Astrocyte (in vitro differentiated cells and primary cell): ENCODE measurements around the gene YIPF7. TPM values are rescaled to one million over a fixed set of nuclear protein-coding genes. Genes with fewer than 3 reads are reported as not detected.

Experiments
- DNase-seq: peaks from one replicate; pipeline ENCODE4 v3.0.0-alpha.2; 2010; ENCODE audit warnings: low read depth
- FAIRE-seq: peaks from 2 replicates; lab custom pipeline; 2011; peaks lifted over from hg19 to GRCh38; lab: Jason Lieb, UNC
- H2AFZ ChIP-seq: 2 replicates; pipeline ENCODE4 v1.6.0; 2012; ENCODE audit warnings: low read depth, low read length, inconsistent platforms
- H3K27ac ChIP-seq: 2 replicates; pipeline ENCODE4 v1.5.1; 2011; ENCODE audit warnings: low read depth, low read length, inconsistent platforms
- H3K27me3 ChIP-seq: 2 replicates; pipeline ENCODE4 v1.6.0; 2011; ENCODE audit warnings: low read length, inconsistent platforms; ENCODE audit not compliant: insufficient read depth
- H3K36me3 ChIP-seq: 2 replicates; pipeline ENCODE4 v1.5.1; 2011; ENCODE audit warnings: low read length, inconsistent platforms; ENCODE audit not compliant: insufficient read depth
- H3K4me1 ChIP-seq: 2 replicates; pipeline ENCODE4 v1.5.1; 2011; ENCODE audit warnings: low read length, inconsistent platforms; ENCODE audit not compliant: insufficient read depth
- H3K4me2 ChIP-seq: 2 replicates; pipeline ENCODE4 v1.6.0; 2012; ENCODE audit warnings: low read length, inconsistent platforms
- H3K4me3 ChIP-seq: 2 replicates; pipeline ENCODE4 v1.5.1; 2011; ENCODE audit warnings: low read depth, mild to moderate bottlenecking, low read length, inconsistent platforms; ENCODE audit not compliant: insufficient read depth
- H3K79me2 ChIP-seq: 2 replicates; pipeline ENCODE4 v1.6.0; 2012; ENCODE audit warnings: mild to moderate bottlenecking, low read length, inconsistent platforms; ENCODE audit not compliant: insufficient read depth
- H3K9ac ChIP-seq: 2 replicates; pipeline ENCODE4 v1.6.0; 2012; ENCODE audit warnings: mild to moderate bottlenecking, low read length, inconsistent platforms
- H3K9me3 ChIP-seq: 2 replicates; pipeline ENCODE4 v1.5.1; 2012; ENCODE audit warnings: low read depth, mild to moderate bottlenecking, low read length, inconsistent platforms; ENCODE audit not compliant: insufficient read depth
- H4K20me1 ChIP-seq: 2 replicates; pipeline ENCODE4 v1.6.0; 2012; ENCODE audit warnings: low read length, inconsistent platforms; ENCODE audit not compliant: insufficient read depth
- H3K27ac Mint-ChIP-seq: one replicate; pipeline ENCODE4 v1.8.0; 2021; ENCODE audit warnings: mild to moderate bottlenecking, mixed read lengths; ENCODE audit not compliant: unreplicated experiment
- H3K27me3 Mint-ChIP-seq: one replicate; pipeline ENCODE4 v1.8.0; 2021; ENCODE audit warnings: low read depth, mixed read lengths; ENCODE audit not compliant: unreplicated experiment
- H3K36me3 Mint-ChIP-seq: one replicate; pipeline ENCODE4 v1.8.0; 2021; ENCODE audit warnings: low read depth, mixed read lengths; ENCODE audit not compliant: unreplicated experiment
- H3K4me1 Mint-ChIP-seq: one replicate; pipeline ENCODE4 v1.8.0; 2021; ENCODE audit warnings: low read depth, mixed read lengths; ENCODE audit not compliant: unreplicated experiment
- H3K4me3 Mint-ChIP-seq: one replicate; pipeline ENCODE4 v1.8.0; 2021; ENCODE audit warnings: mild to moderate bottlenecking, moderate library complexity, mixed read lengths; ENCODE audit not compliant: unreplicated experiment
- H3K9me3 Mint-ChIP-seq: one replicate; pipeline ENCODE4 v1.8.0; 2021; ENCODE audit warnings: mild to moderate bottlenecking, mixed read lengths; ENCODE audit not compliant: unreplicated experiment
- CTCF ChIP-seq: IDR thresholded peaks from 2 replicates; pipeline ENCODE4 v1.5.1; 2011; ENCODE audit warnings: low read depth, mild to moderate bottlenecking, inconsistent platforms, low read length, moderate library complexity; ENCODE audit not compliant: insufficient read depth
- EZH2 ChIP-seq: IDR thresholded peaks from 2 replicates; pipeline ENCODE4 v1.6.1; 2012; ENCODE audit warnings: mild to moderate bottlenecking, low read length, inconsistent platforms; ENCODE audit not compliant: insufficient read depth
- total RNA-seq: library from RNA; stranded (reverse); gene quantifications from 2 replicates; pipeline ENCODE4 v1.2.1, GENCODE V29; 2021

Gene YIPF7
- total RNA-seq, 1 donor from 2014 or later, result 0.30 TPM

- Histone ChIP-seq H3K27me3 (no peaks in the 10 kb centered on the region), H3K9me3 (no peaks in the 10 kb centered on the region), H3K27ac (no peak overlapping the region), H3K4me1 (no peaks in the 10 kb centered on the region), H3K4me3 (no peak overlapping the region), H4K20me1 (no peaks in the 10 kb centered on the region), H3K4me2 (no peak overlapping the region), H3K9ac (no peak overlapping the region), H2AFZ (no peak overlapping the region), H3K79me2 (no peaks in the 10 kb centered on the region), H3K36me3 (no peaks in the 10 kb centered on the region)
- H3K27ac Mint-ChIP-seq, result no peak overlapping the region
- peaks cover 4% of the 10 kb centered on the region for H3K27me3 Mint-ChIP-seq
- no peak for FAIRE-seq
- H3K9me3 Mint-ChIP-seq, result no peaks in the 10 kb centered on the region
- TF ChIP-seq CTCF, result no peak
- no peak for DNase-seq
- no peaks in the 10 kb centered on the region for H3K36me3 Mint-ChIP-seq
- no peaks in the 10 kb centered on the region for H3K4me1 Mint-ChIP-seq
- H3K4me3 Mint-ChIP-seq, result no peak overlapping the region
Measured at GRCh38 chr4:44671636-44672035, 20.2 kb upstream of the YIPF7 start.

GRCh38 chr4:44670506-44671199 lies 19.2 kb upstream of the YIPF7 start:
- no peak overlapping the region for H2AFZ ChIP-seq
- H3K79me2 ChIP-seq, result no peaks in the 10 kb centered on the region
- Mint-ChIP-seq H3K27me3 (peaks cover 4% of the 10 kb centered on the region), H3K4me1 (no peaks in the 10 kb centered on the region), H3K4me3 (no peak overlapping the region), H3K27ac (no peak overlapping the region), H3K9me3 (no peaks in the 10 kb centered on the region), H3K36me3 (no peaks in the 10 kb centered on the region)
- no peak overlapping the region for H3K27ac ChIP-seq
- H3K4me2 ChIP-seq, result no peak overlapping the region
- no peak overlapping the region for H3K9ac ChIP-seq
- FAIRE-seq (no peak), DNase-seq (no peak)
- no peak overlapping the region for H3K4me3 ChIP-seq
- no peaks in the 10 kb centered on the region for H3K36me3 ChIP-seq
- no peaks in the 10 kb centered on the region for H3K27me3 ChIP-seq
- no peaks in the 10 kb centered on the region for H3K4me1 ChIP-seq
- H3K9me3 ChIP-seq, result no peaks in the 10 kb centered on the region
- H4K20me1 ChIP-seq, result no peaks in the 10 kb centered on the region
- TF ChIP-seq CTCF (no peak), EZH2 (no peak)

GRCh38 chr4:44668526-44668925 lies 17.1 kb upstream of the YIPF7 start:
- H3K36me3 Mint-ChIP-seq, result no peaks in the 10 kb centered on the region
- no peak overlapping the region for H3K9ac ChIP-seq
- H3K79me2 ChIP-seq, result no peaks in the 10 kb centered on the region
- H3K27ac ChIP-seq, result no peak overlapping the region
- H4K20me1 ChIP-seq, result no peaks in the 10 kb centered on the region
- H3K4me3 ChIP-seq, result no peak overlapping the region
- no peak overlapping the region for H3K4me2 ChIP-seq
- DNase-seq (no peak), FAIRE-seq (no peak)
- no peak overlapping the region for H3K27ac Mint-ChIP-seq
- no peaks in the 10 kb centered on the region for H3K36me3 ChIP-seq
- H3K27me3 ChIP-seq, result no peaks in the 10 kb centered on the region
- H3K4me1 ChIP-seq, result no peaks in the 10 kb centered on the region
- H3K27me3 Mint-ChIP-seq, result peaks cover 4% of the 10 kb centered on the region
- no peaks in the 10 kb centered on the region for H3K4me1 Mint-ChIP-seq
- TF ChIP-seq CTCF (no peak), EZH2 (no peak)
- no peaks in the 10 kb centered on the region for H3K9me3 Mint-ChIP-seq
- no peak overlapping the region for H3K4me3 Mint-ChIP-seq
- no peak overlapping the region for H2AFZ ChIP-seq
- no peaks in the 10 kb centered on the region for H3K9me3 ChIP-seq
